Stimulated activated CD4-positive, alpha-beta T cell treated with anti-CD3 and anti-CD28 coated beads, Interleukin-1b, Interleukin-23, amount 100 ng/mL, for 24 hours (primary cell): ENCODE data around the gene ACOT4.
"Not testable (repeated sequence)": the region's sequence is repeated elsewhere in the genome, so short reads cannot be mapped to it uniquely, and the experiment has no call there.

ENCODE experiments used
- DNase-seq, 4 experiments: peaks; one replicate each; pipeline ENCODE4 v3.0.0-alpha.2; 2020; ENCODE audit warnings: low read depth in 4 of 4, low spot score in 1 of 4

ACOT4 gene

GRCh38 chr14:73576391-73576790 lies 15.3 kb upstream of the ACOT4 start:
- no peak for DNase-seq

- DNase-seq, result not testable (repeated sequence)
These were observed 14.5 kb upstream of the ACOT4 start for GRCh38 chr14:73577214-73577613.

- DNase-seq, result not testable (repeated sequence)
These were observed 9.3 kb upstream of the ACOT4 start for GRCh38 chr14:73582102-73582979.

GRCh38 chr14:73588695-73589094 lies 3.0 kb upstream of the ACOT4 start:
- no peak for DNase-seq

- DNase-seq, result no peak
These were observed 2.6 kb upstream of the ACOT4 start for GRCh38 chr14:73589116-73589515.

GRCh38 chr14:73590673-73591004 lies 1.0 kb upstream of the ACOT4 start:
- DNase-seq, result not testable (repeated sequence)

- DNase-seq, result no peak
These were observed 2.8 kb downstream of the ACOT4 start for GRCh38 chr14:73594491-73594890.

GRCh38 chr14:73599499-73599898 lies 7.8 kb downstream of the ACOT4 start:
- no peak for DNase-seq

- no peak for DNase-seq
These were observed 11.3 kb downstream of the ACOT4 start for GRCh38 chr14:73602994-73603393.

GRCh38 chr14:73606271-73606670 lies 14.6 kb downstream of the ACOT4 start:
- no peak for DNase-seq

- no peak for DNase-seq
These were observed 15.6 kb downstream of the ACOT4 start for GRCh38 chr14:73607241-73607640.

- no peak for DNase-seq
These were observed 19.0 kb downstream of the ACOT4 start for GRCh38 chr14:73610687-73611086.

GRCh38 chr14:73612339-73613045 lies 20.8 kb downstream of the ACOT4 start, which contains the start of gene ACOT6:
Gene ACOT6, plus strand, starts transcription at chr14:73612517. Its CDS starts 55 bp downstream, at chr14:73612572.
- DNase-seq, result peak; percentile 16 to 64 (median 30)

GRCh38 chr14:73613046-73613383 lies 21.3 kb downstream of the ACOT4 start:
- no peak for DNase-seq

- DNase-seq, result no peak
These were observed 21.8 kb downstream of the ACOT4 start for GRCh38 chr14:73613419-73613963.

- no peak for DNase-seq
These were observed 25.2 kb downstream of the ACOT4 start for GRCh38 chr14:73616831-73617230.

- DNase-seq, result no peak
These were observed 27.9 kb downstream of the ACOT4 start for GRCh38 chr14:73619524-73619923.

GRCh38 chr14:73620268-73620667 lies 28.6 kb downstream of the ACOT4 start:
- DNase-seq, result no peak

- no peak for DNase-seq
These were observed 31.9 kb downstream of the ACOT4 start for GRCh38 chr14:73623504-73624054.

- DNase-seq, result no peak
These were observed 34.0 kb downstream of the ACOT4 start for GRCh38 chr14:73625706-73626105.

GRCh38 chr14:73627151-73627558 lies 35.5 kb downstream of the ACOT4 start:
- no peak for DNase-seq
